ENCODE results near the gene CGB7.

GRCh38 chr19:49016067-49016839 lies 41.3 kb downstream of the CGB7 start:
- TF ChIP-seq CTCF (conservative IDR thresholded peaks at IDR 0.05; ENCODE audit: low read depth in 2 of 2) (no peak), EZH2 (IDR thresholded peaks at IDR 0.05; ENCODE audit: low read depth, unreplicated experiment) (no peak), CREB1 (CRISPR knock-in tag; IDR thresholded peaks at IDR 0.05; ENCODE audit: low read depth) (no peak), ETS1 (IDR thresholded peaks at IDR 0.05) (no peak), POLR2AphosphoS5 (IDR thresholded peaks at IDR 0.05; ENCODE audit: low read depth) (no peak), REST (IDR thresholded peaks at IDR 0.05; ENCODE audit: unreplicated experiment) (no peak), ZNF114 (CRISPR knock-in tag; IDR thresholded peaks at IDR 0.05) (no peak)

All from GM23338 (cell line).